Natural killer cell (primary cell): Measurements from ENCODE around the gene CHRD. TPM values are rescaled to one million over a fixed set of nuclear protein-coding genes. Genes with fewer than 3 reads are reported as not detected.

Experiments used
- ATAC-seq, 3 donors: fragments of 150-1000 bp in 2 of 3; fragments of 200-7000 bp in 1 of 3; cut with Tn5 transposase; 1 replicate in 1 of 3; 2 replicates in 2 of 3; pipeline ENCODE4 v1.10.0; 2021; ENCODE audit warnings: mild to moderate bottlenecking in 2 of 3, moderate library complexity in 2 of 3
- DNase-seq, 2 donors: peaks; one replicate each; pipeline versions ENCODE4 v3.0.0 to v3.0.0-alpha.2; 2013 to 2021; ENCODE audit warnings: mixed read lengths in 1 of 2
- H3K27ac ChIP-seq: one replicate; pipeline ENCODE4 v1.5.1; 2013; ENCODE audit warnings: mild to moderate bottlenecking, low read length
- H3K27me3 ChIP-seq: one replicate; pipeline ENCODE4 v1.6.1; 2013; ENCODE audit warnings: low read length; ENCODE audit not compliant: control insufficient read depth, insufficient read depth
- H3K36me3 ChIP-seq: one replicate; pipeline ENCODE4 v1.6.1; 2013; ENCODE audit warnings: low read length; ENCODE audit not compliant: control insufficient read depth, insufficient read depth
- H3K4me1 ChIP-seq: one replicate; pipeline ENCODE4 v1.6.1; 2013; ENCODE audit warnings: low read length; ENCODE audit not compliant: control insufficient read depth, insufficient read depth
- H3K4me3 ChIP-seq: one replicate; pipeline ENCODE4 v1.5.1; 2013; ENCODE audit warnings: low read length
- H3K9me3 ChIP-seq: one replicate; pipeline ENCODE4 v1.6.1; 2013; ENCODE audit warnings: low read length; ENCODE audit not compliant: control insufficient read depth, insufficient read depth
- H3K27ac Mint-ChIP-seq, 2 donors: one replicate each; pipeline ENCODE4 v1.8.0; 2022; ENCODE audit warnings: mild to moderate bottlenecking in 2 of 2, mixed read lengths in 2 of 2, moderate library complexity in 1 of 2
- H3K27me3 Mint-ChIP-seq, 2 donors: one replicate each; pipeline ENCODE4 v1.8.0; 2022; ENCODE audit warnings: low read depth in 2 of 2, mixed read lengths in 2 of 2
- H3K36me3 Mint-ChIP-seq: one replicate; pipeline ENCODE4 v1.8.0; 2022; ENCODE audit warnings: mixed read lengths
- H3K4me1 Mint-ChIP-seq, 2 donors: one replicate each; pipeline ENCODE4 v1.8.0; 2022; ENCODE audit warnings: mixed read lengths in 2 of 2
- H3K4me3 Mint-ChIP-seq: one replicate; pipeline ENCODE4 v1.8.0; 2022; ENCODE audit warnings: mild to moderate bottlenecking, moderate library complexity, mixed read lengths
- H3K9me3 Mint-ChIP-seq, 2 donors: one replicate each; pipeline ENCODE4 v1.8.0; 2022; ENCODE audit warnings: mixed read lengths in 2 of 2
- WGBS: methylation state at CpG from one replicate; pipeline ENCODE4 v1.1.7; 2013; ENCODE audit warnings: missing lambda C conversion rate; ENCODE audit not compliant: insufficient coverage; 5-methylcytosine and 5-hydroxymethylcytosine counted together
- intact Hi-C: fragments of 100-400 bp; cut with micrococcal nuclease; formaldehyde crosslinking; loops from one replicate; pipeline ENCODE4 v1.14.2; 2022
- total RNA-seq, 4 donors: library from RNA; stranded (reverse); fragments of 120-200 nt in 1 of 4; gene quantifications; one replicate each; pipeline versions ENCODE4 v1.2.3 to v1.2.4, GENCODE V29; 2013 to 2022
- TF ChIP-seq, protein P1 (sequence below): fragments of 200-600 bp; IDR thresholded peaks from one replicate; pipeline ENCODE4 v1.8.0; 2022; ENCODE audit warnings: antibody characterized with exemption

Gene CHRD
- total RNA-seq, 3 donors from 2014 or later (not counting 1 experiment from before 2014, with no cell fraction given), result 0.78 TPM; not detected in 2

- DNase-seq (no peak), ATAC-seq (no peak)
- Histone ChIP-seq H3K4me3 (no peak overlapping the region), H3K4me1 (peaks cover 3% of the 10 kb centered on the region), H3K27me3 (no peaks in the 10 kb centered on the region), H3K27ac (no peak overlapping the region), H3K36me3 (no peaks in the 10 kb centered on the region), H3K9me3 (no peaks in the 10 kb centered on the region)
- TF ChIP-seq, protein P1, sequence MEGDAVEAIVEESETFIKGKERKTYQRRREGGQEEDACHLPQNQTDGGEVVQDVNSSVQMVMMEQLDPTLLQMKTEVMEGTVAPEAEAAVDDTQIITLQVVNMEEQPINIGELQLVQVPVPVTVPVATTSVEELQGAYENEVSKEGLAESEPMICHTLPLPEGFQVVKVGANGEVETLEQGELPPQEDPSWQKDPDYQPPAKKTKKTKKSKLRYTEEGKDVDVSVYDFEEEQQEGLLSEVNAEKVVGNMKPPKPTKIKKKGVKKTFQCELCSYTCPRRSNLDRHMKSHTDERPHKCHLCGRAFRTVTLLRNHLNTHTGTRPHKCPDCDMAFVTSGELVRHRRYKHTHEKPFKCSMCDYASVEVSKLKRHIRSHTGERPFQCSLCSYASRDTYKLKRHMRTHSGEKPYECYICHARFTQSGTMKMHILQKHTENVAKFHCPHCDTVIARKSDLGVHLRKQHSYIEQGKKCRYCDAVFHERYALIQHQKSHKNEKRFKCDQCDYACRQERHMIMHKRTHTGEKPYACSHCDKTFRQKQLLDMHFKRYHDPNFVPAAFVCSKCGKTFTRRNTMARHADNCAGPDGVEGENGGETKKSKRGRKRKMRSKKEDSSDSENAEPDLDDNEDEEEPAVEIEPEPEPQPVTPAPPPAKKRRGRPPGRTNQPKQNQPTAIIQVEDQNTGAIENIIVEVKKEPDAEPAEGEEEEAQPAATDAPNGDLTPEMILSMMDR, result no peak
- no peak overlapping the region for H3K4me3 Mint-ChIP-seq
- H3K4me1 Mint-ChIP-seq, result no peaks in the 10 kb centered on the region
- intact Hi-C loops, result loop anchor here (10.0 kb wide), 1 partner anchor 126 kb away; no protein-coding TSS in a partner anchor
- no peak overlapping the region for H3K27ac Mint-ChIP-seq
- H3K36me3 Mint-ChIP-seq, result no peaks in the 10 kb centered on the region
- H3K27me3 Mint-ChIP-seq, result peaks cover 9 to 17% of the 10 kb centered on the region in 2 donors
- no peaks in the 10 kb centered on the region for H3K9me3 Mint-ChIP-seq
- 89% methylated on average over 5 of the region's 5 CpGs for WGBS
Measured at GRCh38 chr3:184419171-184419570, 39.3 kb downstream of the CHRD start.

DNA sequence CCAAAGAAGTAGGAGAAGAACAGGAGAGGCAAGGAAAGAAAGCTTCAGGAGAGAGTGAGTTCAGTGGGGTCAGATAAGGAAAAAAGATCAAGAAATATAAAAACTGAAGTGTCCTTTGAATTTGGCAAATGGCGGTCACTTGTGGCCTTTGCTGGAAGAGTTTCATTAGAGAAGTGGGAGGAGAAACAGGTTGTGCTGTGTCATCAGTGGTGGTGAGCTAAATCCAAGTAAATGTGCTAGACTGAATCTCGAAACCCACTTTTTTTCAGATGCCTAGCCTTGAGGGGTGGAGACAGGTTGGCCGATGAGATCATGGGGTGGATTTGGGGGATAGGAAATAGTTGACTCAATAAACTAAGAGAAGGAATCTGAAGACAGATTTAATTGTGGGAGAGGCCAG is 43.7 kb downstream of the CHRD start:
- no peak overlapping the region for H3K27ac Mint-ChIP-seq
- ATAC-seq (no peak), DNase-seq (no peak)

GRCh38 chr3:184426691-184427141 is 46.9 kb downstream of the CHRD start:
- Mint-ChIP-seq H3K36me3 (no peaks in the 10 kb centered on the region), H3K27ac (no peak overlapping the region), H3K27me3 (peaks cover 9 to 10% of the 10 kb centered on the region in 2 donors), H3K4me1 (no peaks in the 10 kb centered on the region), H3K4me3 (no peak overlapping the region), H3K9me3 (no peaks in the 10 kb centered on the region)
- H3K27me3 ChIP-seq, result no peaks in the 10 kb centered on the region
- TF ChIP-seq, protein P1, result no peak
- intact Hi-C loops, result no loop called here
- ATAC-seq (no peak), DNase-seq (no peak)
- no peak overlapping the region for H3K27ac ChIP-seq
- WGBS, result 85% methylated on average over 12 of the region's 12 CpGs
- H3K4me3 ChIP-seq, result no peak overlapping the region
- H3K9me3 ChIP-seq, result no peaks in the 10 kb centered on the region
- H3K4me1 ChIP-seq, result no peaks in the 10 kb centered on the region
- no peaks in the 10 kb centered on the region for H3K36me3 ChIP-seq

More for the DNA sequence above, 43.7 kb downstream of the CHRD start:
- Histone ChIP-seq H3K4me3 (no peak overlapping the region), H3K9me3 (no peaks in the 10 kb centered on the region), H3K27me3 (no peaks in the 10 kb centered on the region), H3K36me3 (no peaks in the 10 kb centered on the region), H3K27ac (no peak overlapping the region), H3K4me1 (no peaks in the 10 kb centered on the region)
- Mint-ChIP-seq H3K36me3 (no peaks in the 10 kb centered on the region), H3K9me3 (no peaks in the 10 kb centered on the region), H3K27me3 (peaks cover 9 to 17% of the 10 kb centered on the region in 2 donors), H3K4me1 (no peaks in the 10 kb centered on the region), H3K4me3 (no peak overlapping the region)
- 84% methylated on average over 3 of the region's 3 CpGs for WGBS
- TF ChIP-seq, protein P1, result no peak
- intact Hi-C loops, result no loop called here

GRCh38 chr3:184428561-184429175 is 48.8 kb downstream of the CHRD start:
- no peaks in the 10 kb centered on the region for H3K4me1 ChIP-seq
- H3K36me3 Mint-ChIP-seq, result no peaks in the 10 kb centered on the region
- no peaks in the 10 kb centered on the region for H3K9me3 Mint-ChIP-seq

More at GRCh38 chr3:184428561-184429175, 48.8 kb downstream of the CHRD start:
- Histone ChIP-seq H3K4me3 (no peak overlapping the region), H3K27ac (no peak overlapping the region), H3K9me3 (no peaks in the 10 kb centered on the region), H3K27me3 (no peaks in the 10 kb centered on the region), H3K36me3 (no peaks in the 10 kb centered on the region)
- WGBS, result 88% methylated on average over 6 of the region's 6 CpGs
- H3K4me1 Mint-ChIP-seq, result no peaks in the 10 kb centered on the region
- intact Hi-C loops, result no loop called here
- no peak overlapping the region for H3K4me3 Mint-ChIP-seq
- no peak overlapping the region for H3K27ac Mint-ChIP-seq
- TF ChIP-seq, protein P1, result no peak
- DNase-seq (no peak), ATAC-seq (no peak)
- peaks cover under 1 to 1% of the 10 kb centered on the region in 2 donors for H3K27me3 Mint-ChIP-seq
